Ovary (tissue), 9 donors: Measurements from ENCODE around the gene GLIS2. TPM values are rescaled to one million over a fixed set of nuclear protein-coding genes. Genes with fewer than 3 reads are reported as not detected.

Experiments used
- DNase-seq, 5 donors: peaks; one replicate each; pipeline ENCODE4 v3.0.0-alpha.2; 2019 to 2020
- H3K27ac ChIP-seq, 2 donors: fragments of 200-600 bp; one replicate each; pipeline versions ENCODE4 v1.5.1 to v1.8.0; 2019 to 2022
- H3K27me3 ChIP-seq: fragments of 200-600 bp; one replicate; pipeline ENCODE4 v1.8.0; 2022
- H3K36me3 ChIP-seq: fragments of 200-600 bp; sonication (generic); one replicate; pipeline ENCODE4 v1.5.1; 2019
- H3K4me1 ChIP-seq: one replicate; pipeline ENCODE4 v1.8.1; 2013; ENCODE audit warnings: mild to moderate bottlenecking, moderate library complexity; ENCODE audit not compliant: insufficient read depth
- H3K4me3 ChIP-seq: fragments of 200-600 bp; sonication (generic); one replicate; pipeline ENCODE4 v1.5.1; 2017
- H3K9me3 ChIP-seq, 2 donors: fragments of 200-600 bp in 1 of 2; sonication (generic) in 1 of 2; one replicate each; pipeline versions ENCODE4 v1.5.1 to v1.8.1; 2013 to 2019; ENCODE audit warnings: mild to moderate bottlenecking in 1 of 2, moderate library complexity in 1 of 2
- CTCF ChIP-seq, 3 donors: fragments of 450-650 bp in 2 of 3; fragments of 200-600 bp in 1 of 3; IDR thresholded peaks; one replicate each; pipeline versions ENCODE4 v1.5.1 to v1.8.0; 2016 to 2022; ENCODE audit warnings: antibody characterized with exemption in 3 of 3, mild to moderate bottlenecking in 1 of 3
- EP300 ChIP-seq: sonication (generic); formaldehyde crosslinking; IDR thresholded peaks from one replicate; pipeline ENCODE4 v1.6.1; 2017; ENCODE audit warnings: antibody characterized with exemption
- POLR2A ChIP-seq: fragments of 450-650 bp; IDR thresholded peaks from one replicate; pipeline ENCODE4 v1.6.1; 2017; ENCODE audit warnings: antibody characterized with exemption, mild to moderate bottlenecking, moderate library complexity
- WGBS, 3 donors: extraction: QIAGEN DNeasy Blood & Tissue Kit in 1 of 3; methylation state at CpG; one replicate each; pipeline versions ENCODE4 v1.1.5 to v1.1.7; 2013 to 2017; 5-methylcytosine and 5-hydroxymethylcytosine counted together
- intact Hi-C, 4 donors: fragments of 100-400 bp; cut with DNase I; formaldehyde crosslinking; loops; one replicate each; pipeline versions ENCODE4 v1.11.0 to v1.15.1; 2022 to 2023
- polyA plus RNA-seq, 2 donors: library from polyadenylated mRNA; stranded (reverse); fragments of 200-250 nt in 1 of 2; fragments of 350-450 nt in 1 of 2; fragmentation: Illumina TruSeq in 1 of 2; extraction: RNeasy Lipid Tissue Mini Kit (QIAGEN cat#74804) in 1 of 2; gene quantifications; one replicate each; pipeline ENCODE4 v1.2.3, GENCODE V29; 2013 to 2014
- total RNA-seq, 7 donors: library from RNA; depleted of rRNA in 2 of 7; stranded (reverse); fragments of >200 nt in 2 of 7; fragmentation: NEBNext Ultra II Directional in 3 of 7; extraction: Animal tissue kit (Norgen Biotek cat#: 25700) in 3 of 7; gene quantifications; one replicate each; pipeline versions ENCODE4 v1.1.0 to v1.2.4, GENCODE V29; 2016 to 2023
- donor health status: DM: no; HTN: no; CAD: no; lungs with moderate emphysema.
- donor health status: DM: no; HTN: no; CAD: no.
- donor health status: Bipolar disorder and iron deficiency.
- donor health status: DM: yes; HTN: yes; CAD: no.
- donor health status: DM: no; HTN: no; CAD: no.
- donor health status: DM: yes; HTN: yes; CAD: no.

GLIS2 gene
- total and polyA plus RNA-seq, 9 donors: 1.6 to 79.5 (median 38.4) TPM

DNA sequence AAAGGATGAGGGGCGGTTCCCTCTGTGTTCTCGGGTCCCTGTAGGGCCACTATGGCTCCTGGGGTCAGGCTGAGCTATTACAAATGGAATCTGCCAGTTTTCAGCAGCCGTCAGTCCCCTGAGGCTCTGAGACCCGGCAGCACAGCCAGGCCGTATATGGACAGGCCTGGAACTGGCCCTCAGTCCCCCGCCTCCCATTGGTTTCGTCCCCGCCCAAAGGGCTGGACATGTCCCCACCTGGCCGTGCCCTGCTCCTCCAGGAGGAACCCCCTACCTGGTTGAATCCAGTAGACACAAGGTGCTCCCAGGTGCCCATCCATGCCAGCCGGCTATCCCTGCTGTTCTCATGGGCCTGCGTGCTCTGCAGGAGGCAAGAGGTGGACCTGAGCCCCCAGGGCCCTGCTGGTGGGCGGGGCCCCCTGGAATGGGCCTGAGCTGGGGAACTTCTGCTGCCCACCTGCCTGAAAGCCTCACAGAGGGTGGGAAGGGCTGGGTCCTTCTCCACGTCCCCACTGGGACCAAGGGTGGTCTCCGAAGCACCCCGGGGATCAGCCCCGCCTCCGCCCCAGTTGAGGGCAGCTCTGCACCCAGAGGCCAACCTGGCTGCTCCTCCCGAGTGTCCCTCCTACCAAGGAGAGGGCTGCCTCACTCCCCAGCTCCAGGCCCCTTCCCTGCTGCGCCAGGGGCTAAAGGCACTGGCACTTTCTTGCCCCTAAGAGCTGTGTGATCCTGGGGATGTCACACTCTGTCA lies 72.6 kb downstream of the GLIS2 start:
- H3K4me3 ChIP-seq: no peak overlapping the region

More for the DNA sequence above, 72.6 kb downstream of the GLIS2 start:
- intact Hi-C loops: no loop called here
- Histone ChIP-seq H3K9me3 (no peaks in the 10 kb centered on the region), H3K36me3 (no peaks in the 10 kb centered on the region), H3K4me1 (peaks cover 20% of the 10 kb centered on the region), H3K27ac (no peak overlapping the region), H3K27me3 (no peaks in the 10 kb centered on the region)
- DNase-seq: no peak
- TF ChIP-seq CTCF (IDR thresholded peaks at IDR 0.05) (no peak), EP300 (no peak), POLR2A (no peak)
- 72 to 83% (median 78%) methylated on average over 16 to 19 of the region's 19 CpGs for WGBS, 3 donors

Other genes with a start within 250 kb of the GLIS2 start
- 10 to 100 TPM; 10.7 to 31.3 (median 25.8) TPM for gene ADCY9, start 199.6 kb upstream of the GLIS2 start, total RNA-seq
- 10 to 100 TPM; 15.1 to 17.8 TPM for gene ADCY9, start 199.6 kb upstream of the GLIS2 start, polyA plus RNA-seq
- 1 to 10 TPM in 3 of 7 donors, under 1 TPM in 4; under 0.01 to 2.1 (median 0.78) TPM for gene SRL, start 74.0 kb upstream of the GLIS2 start, total RNA-seq
- 1 to 10 TPM; 1.1 to 7.5 TPM for gene SRL, start 74.0 kb upstream of the GLIS2 start, polyA plus RNA-seq
- gene TFAP4, start 43.0 kb upstream of the GLIS2 start, total RNA-seq: 10 to 100 TPM in 5 of 7 donors, 1 to 10 TPM in 2; 3.7 to 23.7 (median 18.3) TPM
- 10 to 100 TPM in 1 of 2 donors, 1 to 10 TPM in 1; 2.1 to 14.0 TPM for gene TFAP4, start 43.0 kb upstream of the GLIS2 start, polyA plus RNA-seq
- 10 to 100 TPM; 24.0 to 47.2 (median 35.7) TPM for gene PAM16, start 35.3 kb downstream of the GLIS2 start, total RNA-seq
- 10 to 100 TPM; 18.5 to 42.2 TPM for gene PAM16, start 35.3 kb downstream of the GLIS2 start, polyA plus RNA-seq
- gene VASN, start 55.8 kb downstream of the GLIS2 start, total RNA-seq: 10 to 100 TPM; 19.8 to 49.5 (median 43.5) TPM
- gene VASN, start 55.8 kb downstream of the GLIS2 start, polyA plus RNA-seq: 10 to 100 TPM in 1 of 2 donors, 1 to 10 TPM in 1; 2.4 to 47.6 TPM
- gene CORO7, start 100.5 kb downstream of the GLIS2 start, total RNA-seq: 10 to 100 TPM in 6 of 7 donors, 1 to 10 TPM in 1; 7.6 to 29.5 (median 19.5) TPM
- 1 to 10 TPM; 1.3 to 9.7 TPM for gene CORO7, start 100.5 kb downstream of the GLIS2 start, polyA plus RNA-seq
- 10 to 100 TPM; 32.5 to 47.0 (median 39.0) TPM for gene DNAJA3, start 109.8 kb downstream of the GLIS2 start, total RNA-seq
- gene DNAJA3, start 109.8 kb downstream of the GLIS2 start, polyA plus RNA-seq: 10 to 100 TPM; 26.4 to 35.0 TPM
- 10 to 100 TPM; 41.7 to 72.7 (median 51.5) TPM for gene NMRAL1, start 158.6 kb downstream of the GLIS2 start, total RNA-seq
- gene NMRAL1, start 158.6 kb downstream of the GLIS2 start, polyA plus RNA-seq: 10 to 100 TPM; 15.0 to 56.5 TPM
- gene HMOX2, start 160.3 kb downstream of the GLIS2 start, total RNA-seq: 10 to 100 TPM; 25.0 to 40.5 (median 31.6) TPM
- 10 to 100 TPM; 29.5 to 73.3 TPM for gene HMOX2, start 160.3 kb downstream of the GLIS2 start, polyA plus RNA-seq
- 10 to 100 TPM; 14.6 to 55.1 (median 41.4) TPM for gene CDIP1, start 222.7 kb downstream of the GLIS2 start, total RNA-seq
- gene CDIP1, start 222.7 kb downstream of the GLIS2 start, polyA plus RNA-seq: 10 to 100 TPM; 19.1 to 24.5 TPM
- under 1 TPM; 0.10 to 0.30 (median 0.13) TPM for gene C16orf96, start 240.3 kb downstream of the GLIS2 start, total RNA-seq
- under 1 TPM; 0.07 to 0.08 TPM for gene C16orf96, start 240.3 kb downstream of the GLIS2 start, polyA plus RNA-seq